ENCODE measurements around the gene QKI.

DNA sequence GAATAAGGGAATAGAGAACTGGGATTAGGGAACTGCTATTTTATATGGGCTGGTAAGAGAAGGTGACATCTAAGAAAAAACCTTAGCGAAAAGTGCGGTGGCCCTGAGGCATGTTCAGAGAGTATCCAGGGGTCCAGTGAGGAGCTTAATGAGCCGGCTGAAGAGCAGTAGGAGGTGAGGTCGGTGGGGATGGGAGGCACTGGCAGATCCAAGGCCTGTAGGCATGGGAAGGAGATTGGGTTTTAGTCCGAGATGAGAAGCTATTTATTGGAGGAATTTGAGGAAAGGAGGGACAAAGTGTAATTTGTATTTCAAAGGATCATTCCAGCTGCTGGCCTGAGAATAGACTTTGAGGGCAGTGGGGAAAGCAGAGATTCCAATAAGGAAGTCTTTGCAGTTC lies 123.8 kb downstream of the QKI start:
- no peak for TF ChIP-seq FOXM1 (IDR thresholded peaks at IDR 0.05; ENCODE audit: borderline replicate concordance, low read depth)
- TF ChIP-seq, protein P1, sequence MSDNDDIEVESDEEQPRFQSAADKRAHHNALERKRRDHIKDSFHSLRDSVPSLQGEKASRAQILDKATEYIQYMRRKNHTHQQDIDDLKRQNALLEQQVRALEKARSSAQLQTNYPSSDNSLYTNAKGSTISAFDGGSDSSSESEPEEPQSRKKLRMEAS (IDR thresholded peaks at IDR 0.05): no peak
- no peak for TF ChIP-seq EP300 (IDR thresholded peaks at IDR 0.05; ENCODE audit: borderline replicate concordance)
- TF ChIP-seq TEAD4 (IDR thresholded peaks at IDR 0.05): no peak
- no peak for TF ChIP-seq RAD21 (IDR thresholded peaks at IDR 0.05; ENCODE audit: low read depth)
- TF ChIP-seq TCF12 (IDR thresholded peaks at IDR 0.05; ENCODE audit: low read depth): no peak
